ENCODE results near the gene C16orf96.

GRCh38 chr16:4520913-4521312, 35.2 kb upstream of the C16orf96 start:
- TF ChIP-seq CTCF (IDR thresholded peaks at IDR 0.05) (no peak), POLR2A (IDR thresholded peaks at IDR 0.05) (no peak)
